Measurements from ENCODE around the gene MAP3K7CL.
"Not testable (repeated sequence)": the region's sequence is repeated elsewhere in the genome, so short reads cannot be mapped to it uniquely, and the experiment has no call there.

MAP3K7CL gene

GRCh38 chr21:29155118-29155932 lies 24.9 kb downstream of the MAP3K7CL start:
- no peak for DNase-seq (ENCODE audit: low read depth)
- no peak for TF ChIP-seq CTCF (IDR thresholded peaks at IDR 0.05; ENCODE audit: low read depth, low read length, missing control alignments)
- no peak overlapping the region for H3K4me3 ChIP-seq (ENCODE audit: low read depth, low read length)

- no peak overlapping the region for H3K4me3 ChIP-seq (ENCODE audit: low read depth, low read length)
Observed at GRCh38 chr21:29155933-29156260, 25.5 kb downstream of the MAP3K7CL start.

GRCh38 chr21:29157080-29157479 lies 26.6 kb downstream of the MAP3K7CL start:
- no peak for DNase-seq (ENCODE audit: low read depth)

More at GRCh38 chr21:29155933-29156260, 25.5 kb downstream of the MAP3K7CL start:
- no peak for TF ChIP-seq CTCF (IDR thresholded peaks at IDR 0.05; ENCODE audit: low read depth, low read length, missing control alignments)
- DNase-seq (ENCODE audit: low read depth): no peak

GRCh38 chr21:29159842-29160241 lies 29.4 kb downstream of the MAP3K7CL start:
- H3K4me3 ChIP-seq (ENCODE audit: low read depth, low read length): no peak overlapping the region
- no peak for TF ChIP-seq CTCF (IDR thresholded peaks at IDR 0.05; ENCODE audit: low read depth, low read length, missing control alignments)
- no peak for DNase-seq (ENCODE audit: low read depth)

More at GRCh38 chr21:29157080-29157479, 26.6 kb downstream of the MAP3K7CL start:
- no peak overlapping the region for H3K4me3 ChIP-seq (ENCODE audit: low read depth, low read length)
- TF ChIP-seq CTCF (IDR thresholded peaks at IDR 0.05; ENCODE audit: low read depth, low read length, missing control alignments): no peak

GRCh38 chr21:29162825-29163224 lies 32.4 kb downstream of the MAP3K7CL start:
- not testable (repeated sequence) for H3K4me3 ChIP-seq (ENCODE audit: low read depth, low read length); DNase-seq (ENCODE audit: low read depth)

- no peak for DNase-seq (ENCODE audit: low read depth)
- H3K4me3 ChIP-seq (ENCODE audit: low read depth, low read length): no peak overlapping the region
- no peak for TF ChIP-seq CTCF (IDR thresholded peaks at IDR 0.05; ENCODE audit: low read depth, low read length, missing control alignments)
Observed at GRCh38 chr21:29163341-29164115, 33.1 kb downstream of the MAP3K7CL start.

GRCh38 chr21:29164323-29164942 lies 34.0 kb downstream of the MAP3K7CL start:
- peak; percentile 19 for DNase-seq (ENCODE audit: low read depth)
- H3K4me3 ChIP-seq (ENCODE audit: low read depth, low read length): no peak overlapping the region
- TF ChIP-seq CTCF (IDR thresholded peaks at IDR 0.05; ENCODE audit: low read depth, low read length, missing control alignments): peak; percentile 50

Data from GM12864 (cell line).